GM12891 (cell line): ENCODE measurements around the gene TSR3.
A peak's percentile ranks its signal among the peaks of the same experiment; 100 is the strongest.

Experiments used
- POLR2A ChIP-seq: IDR thresholded peaks from 2 replicates; pipeline ENCODE4 v1.6.1; 2011; ENCODE audit warnings: low read depth, low read length, control low read depth
- POLR2AphosphoS5 ChIP-seq: IDR thresholded peaks from 2 replicates; pipeline ENCODE4 v1.6.1; 2011; ENCODE audit warnings: low read depth, low read length, control low read depth
- POU2F2 ChIP-seq: IDR thresholded peaks from 2 replicates; pipeline ENCODE4 v1.6.1; 2011; ENCODE audit warnings: low read depth, mild to moderate bottlenecking, control low read depth, low read length, moderate library complexity
- TAF1 ChIP-seq: IDR thresholded peaks from 2 replicates; pipeline ENCODE4 v1.6.1; 2011; ENCODE audit warnings: low read depth, low read length, control low read depth

- 0 out of 2 replicates have a peak, but pooled peaks have one; percentile 15 for TF ChIP-seq POLR2A
- no peak for TF ChIP-seq TAF1
- peak; percentile 53 for TF ChIP-seq POLR2AphosphoS5
- no peak for TF ChIP-seq POU2F2
Observed at GRCh38 chr16:1314399-1315068, 37.1 kb downstream of the TSR3 start.
